HG02938 (cell line): ENCODE measurements around the gene DDX47.

Experiments used
- ATAC-seq: cut with Tn5 transposase; IDR thresholded peaks from one replicate; pipeline ENCODE4 v1.9.1; 2021; ENCODE audit warnings: mild to moderate bottlenecking, moderate library complexity; ENCODE audit not compliant: unreplicated experiment

The DDX47 gene

GRCh38 chr12:12813120-12814101 is at the start of gene DDX47:
DDX47 (plus strand) TSS chr12:12813346; CDS start chr12:12813368, 22 bp downstream.
- ATAC-seq, result peak; percentile 82

GRCh38 chr12:12764824-12765223 is 48.3 kb upstream of the DDX47 start:
- no peak for ATAC-seq

- ATAC-seq, result no peak
Observed at GRCh38 chr12:12770262-12770661, 42.9 kb upstream of the DDX47 start.

GRCh38 chr12:12774791-12775190 is 38.4 kb upstream of the DDX47 start:
- no peak for ATAC-seq

- ATAC-seq, result no peak
Observed at GRCh38 chr12:12776261-12776660, 36.9 kb upstream of the DDX47 start.

GRCh38 chr12:12777092-12777491 is 36.1 kb upstream of the DDX47 start:
- no peak for ATAC-seq

GRCh38 chr12:12779007-12779406 is 34.1 kb upstream of the DDX47 start:
- ATAC-seq, result no peak

GRCh38 chr12:12779529-12779928 is 33.6 kb upstream of the DDX47 start:
- ATAC-seq, result no peak

- ATAC-seq, result no peak
Observed at GRCh38 chr12:12784116-12784515, 29.0 kb upstream of the DDX47 start.

- ATAC-seq, result no peak
Observed at GRCh38 chr12:12784911-12785814, 28.0 kb upstream of the DDX47 start, which contains the start of gene APOLD1. APOLD1 (plus strand) TSS chr12:12785659; CDS start chr12:12785692, 33 bp downstream.

- peak; percentile 15 for ATAC-seq
Observed at GRCh38 chr12:12786351-12786705, 26.8 kb upstream of the DDX47 start.

GRCh38 chr12:12786706-12787601 is 26.2 kb upstream of the DDX47 start:
- ATAC-seq, result peak; percentile 71

GRCh38 chr12:12788131-12788530 is 25.0 kb upstream of the DDX47 start:
- no peak for ATAC-seq

- ATAC-seq, result peak; percentile 51
Observed at GRCh38 chr12:12788675-12789368, 24.3 kb upstream of the DDX47 start.

- no peak for ATAC-seq
Observed at GRCh38 chr12:12790956-12791355, 22.2 kb upstream of the DDX47 start.

- no peak for ATAC-seq
Observed at GRCh38 chr12:12791756-12792369, 21.3 kb upstream of the DDX47 start.

- no peak for ATAC-seq
Observed at GRCh38 chr12:12792421-12792820, 20.7 kb upstream of the DDX47 start.

- no peak for ATAC-seq
Observed at GRCh38 chr12:12794686-12795085, 18.5 kb upstream of the DDX47 start.

- ATAC-seq, result no peak
Observed at GRCh38 chr12:12796171-12796570, 17.0 kb upstream of the DDX47 start.
